Measurements from ENCODE around the gene HSPA1L.
"Not testable (repeated sequence)": the region's sequence is repeated elsewhere in the genome, so short reads cannot be mapped to it uniquely, and the experiment has no call there.

The HSPA1L gene

DNA sequence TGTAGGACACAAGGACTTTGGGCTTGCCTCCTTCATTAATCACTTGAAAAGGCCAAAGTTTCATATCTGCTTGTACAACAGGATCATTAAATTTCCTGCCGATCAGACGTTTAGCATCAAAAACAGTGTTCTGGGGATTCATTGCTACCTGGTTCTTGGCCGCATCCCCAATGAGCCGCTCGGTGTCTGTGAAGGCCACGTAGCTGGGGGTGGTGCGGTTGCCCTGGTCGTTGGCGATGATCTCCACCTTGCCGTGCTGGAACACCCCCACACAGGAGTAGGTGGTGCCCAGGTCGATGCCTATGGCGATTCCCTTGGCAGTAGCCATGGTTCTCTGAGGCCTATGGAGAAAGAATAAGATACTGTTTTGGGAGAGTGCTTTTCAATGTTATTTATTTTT is 3.4 kb downstream of the HSPA1L start:
- DNase-seq, result no peak

DNA sequence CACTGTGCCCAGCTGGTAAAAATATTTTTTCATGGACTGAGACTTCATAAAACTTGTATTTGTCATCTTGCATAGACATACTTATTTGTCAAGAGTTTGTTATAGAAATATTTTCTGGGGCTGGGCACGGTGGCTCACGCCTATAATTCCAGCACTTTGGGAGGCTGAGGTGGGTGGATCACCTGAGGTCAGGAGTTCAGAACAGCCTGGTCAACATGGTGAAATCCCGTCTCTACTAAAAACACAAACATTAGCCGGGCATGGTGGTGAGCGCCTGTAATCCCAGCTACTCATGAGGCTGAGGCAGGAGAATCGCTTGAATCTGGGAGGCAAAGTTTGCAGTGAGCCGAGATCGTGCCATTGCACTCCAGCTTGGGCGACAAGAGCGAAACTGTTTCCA is 6.5 kb downstream of the HSPA1L start:
- not testable (repeated sequence) for DNase-seq

DNA sequence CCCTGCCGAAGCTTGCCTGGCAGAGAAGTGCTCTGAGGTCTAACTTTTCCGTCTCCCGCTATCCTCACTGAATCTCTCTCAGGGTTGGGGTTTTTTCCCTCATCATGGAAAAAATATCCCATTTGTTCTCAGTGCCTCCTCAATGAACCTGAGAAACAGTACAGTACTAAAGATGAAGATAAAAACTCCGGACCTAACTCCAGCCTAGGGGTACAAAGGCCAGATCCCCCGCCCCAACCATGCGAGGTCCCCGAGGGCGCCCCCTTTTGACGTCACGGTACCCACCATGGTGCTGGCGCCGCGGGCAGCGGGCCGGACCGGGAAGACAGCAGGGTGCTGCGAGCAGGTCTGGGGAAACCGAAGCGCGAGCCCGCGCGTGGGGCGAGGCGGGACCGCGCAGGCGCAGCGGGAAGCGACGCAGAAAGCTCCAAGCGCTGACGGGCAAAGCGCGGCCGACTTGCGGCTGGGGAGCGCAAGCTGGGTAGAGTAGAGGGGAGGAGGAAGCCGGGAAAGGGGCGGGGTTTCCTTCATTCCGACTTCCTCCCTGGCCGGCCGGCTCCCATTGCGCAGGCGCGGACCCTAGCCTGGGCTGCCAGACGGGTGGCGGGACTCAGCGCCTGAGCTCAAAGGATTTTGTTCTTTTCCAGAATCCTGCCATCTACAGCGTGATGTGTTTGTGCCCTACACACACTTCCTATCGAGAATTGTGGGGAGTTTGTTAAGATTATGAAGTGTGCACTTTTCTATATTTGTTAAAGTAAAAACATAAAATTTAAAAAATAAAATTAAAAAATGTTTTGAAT is 8.4 kb downstream of the HSPA1L start, which contains the start of gene LSM2:
Gene LSM2, minus strand, starts transcription at position 497 of the 803 bp plus-strand sequence. Its CDS starts 209 bp downstream, at position 288.
- DNase-seq, result peak; percentile 97

DNA sequence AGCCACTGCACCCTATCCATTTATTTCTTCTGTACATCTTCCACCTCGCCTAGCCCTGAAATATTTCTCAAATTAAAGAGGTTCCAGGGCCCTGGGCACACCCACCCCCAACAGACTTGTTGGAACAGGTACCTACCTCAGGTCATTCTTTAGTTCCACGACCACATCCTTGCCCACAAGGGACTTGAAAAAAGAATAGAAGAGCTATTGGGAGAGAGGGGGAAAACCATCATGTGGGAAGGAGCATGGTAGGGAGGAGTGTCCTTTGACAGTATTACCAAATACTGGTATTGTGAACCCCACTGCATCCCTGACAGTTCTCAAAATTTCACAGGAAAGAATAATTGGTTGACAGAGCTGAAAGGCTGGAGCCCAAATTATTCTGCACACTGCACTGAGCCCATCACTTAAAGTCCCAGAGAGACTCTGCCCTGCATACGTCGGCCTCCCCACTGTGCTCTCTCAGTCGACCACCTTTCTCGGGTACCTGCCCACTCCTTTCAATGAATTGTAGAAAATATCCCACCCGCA is 9.1 kb downstream of the HSPA1L start:
- DNase-seq, result no peak

DNA sequence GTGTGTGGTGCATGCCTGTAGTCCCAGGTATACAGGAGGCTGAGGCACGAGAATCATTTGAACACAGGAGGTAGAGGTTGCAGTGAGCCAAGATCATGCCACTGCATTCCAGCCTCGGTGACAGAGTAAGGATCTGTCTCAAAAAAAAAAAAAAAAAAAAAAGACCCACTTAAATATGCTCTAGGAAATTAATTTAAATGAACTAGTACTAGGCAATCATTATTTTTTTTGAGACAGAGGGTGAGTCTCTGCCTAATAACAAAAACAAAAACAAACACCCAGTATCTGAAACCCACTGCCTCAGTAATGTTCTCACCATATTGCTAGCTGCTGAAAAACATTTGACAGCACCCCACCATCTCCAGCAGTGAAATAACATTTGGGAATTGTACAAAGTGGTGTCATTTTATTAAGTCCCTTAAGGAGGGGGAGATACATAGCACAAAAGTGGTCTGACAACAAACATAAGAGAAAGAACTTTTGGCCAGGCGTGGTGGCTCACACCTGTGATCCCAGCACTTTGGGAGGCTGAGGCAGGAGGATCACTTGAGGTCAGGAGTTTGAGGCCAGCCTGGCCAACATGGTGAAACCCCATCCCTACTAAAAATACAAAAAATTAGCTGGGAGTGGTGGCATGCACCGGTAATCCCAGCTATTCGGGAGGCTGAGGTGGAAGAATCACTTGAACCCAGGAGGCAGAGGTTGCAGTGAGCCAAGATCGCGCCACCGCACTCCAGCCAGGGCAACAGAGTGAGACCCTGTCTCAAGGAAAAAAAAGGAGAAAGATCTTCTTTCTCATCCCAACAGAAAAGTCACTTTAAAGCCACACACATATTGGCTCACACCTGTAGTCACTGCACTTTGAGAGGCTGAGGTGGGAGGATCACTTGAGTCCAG is 13.8 kb downstream of the HSPA1L start:
- DNase-seq, result not testable (repeated sequence)

DNA sequence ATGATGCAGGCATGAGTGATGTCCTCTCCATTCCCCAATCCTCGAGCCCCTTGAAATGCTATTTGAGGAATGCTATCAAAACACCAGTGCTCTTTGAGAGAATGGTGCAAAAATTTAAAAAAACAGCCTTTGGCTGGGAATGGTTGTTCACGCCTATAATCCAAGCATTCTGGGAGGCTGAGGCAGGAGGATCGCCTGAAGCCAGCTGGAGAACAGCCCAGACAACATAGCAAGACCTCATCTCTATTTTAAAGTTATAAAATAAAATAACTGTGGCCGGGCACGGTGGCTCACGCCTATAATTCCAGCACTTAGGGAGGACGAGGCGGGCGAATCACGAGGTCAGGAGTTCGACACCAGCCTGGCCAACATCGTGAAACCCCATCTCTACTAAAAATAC is 15.3 kb downstream of the HSPA1L start:
- DNase-seq, result no peak

DNA sequence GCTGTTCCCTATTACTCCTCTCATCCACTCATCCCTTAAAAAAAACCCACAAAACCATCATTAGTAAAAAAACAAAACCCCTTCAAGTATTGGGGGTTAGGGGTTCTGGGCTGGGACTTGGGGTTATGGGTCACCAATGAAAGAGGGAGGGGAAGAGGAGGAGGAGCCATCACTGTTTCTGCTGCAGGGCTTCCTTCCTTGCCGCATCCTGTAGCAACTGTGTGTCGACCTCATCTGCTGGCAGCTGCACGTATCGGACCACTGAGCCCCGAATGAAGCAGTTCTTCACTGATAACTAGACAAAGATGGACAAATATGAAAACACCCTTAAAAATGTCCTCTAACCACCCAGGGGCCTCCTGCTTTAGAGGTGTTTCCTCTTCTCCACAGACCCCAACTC is 17.5 kb downstream of the HSPA1L start:
- peak; percentile 63 for DNase-seq

DNA sequence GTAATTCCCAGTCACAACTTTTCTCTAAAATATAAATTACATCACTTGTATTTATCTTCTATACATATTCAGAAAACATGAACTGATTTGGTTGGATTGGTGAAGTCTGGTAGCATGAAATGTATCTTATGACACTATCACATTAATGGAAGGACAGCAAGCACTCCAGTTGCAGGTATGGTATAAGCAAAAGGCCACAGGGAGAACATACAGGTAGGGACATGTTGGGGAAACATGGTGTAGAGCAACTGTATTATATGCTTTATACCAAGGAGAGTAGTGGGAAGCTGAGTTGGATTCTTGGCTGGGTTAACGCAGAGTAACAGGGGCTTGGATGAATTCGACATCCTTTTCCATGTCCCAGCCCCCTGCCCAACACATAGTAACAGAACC is 18.1 kb downstream of the HSPA1L start:
- no peak for DNase-seq

DNA sequence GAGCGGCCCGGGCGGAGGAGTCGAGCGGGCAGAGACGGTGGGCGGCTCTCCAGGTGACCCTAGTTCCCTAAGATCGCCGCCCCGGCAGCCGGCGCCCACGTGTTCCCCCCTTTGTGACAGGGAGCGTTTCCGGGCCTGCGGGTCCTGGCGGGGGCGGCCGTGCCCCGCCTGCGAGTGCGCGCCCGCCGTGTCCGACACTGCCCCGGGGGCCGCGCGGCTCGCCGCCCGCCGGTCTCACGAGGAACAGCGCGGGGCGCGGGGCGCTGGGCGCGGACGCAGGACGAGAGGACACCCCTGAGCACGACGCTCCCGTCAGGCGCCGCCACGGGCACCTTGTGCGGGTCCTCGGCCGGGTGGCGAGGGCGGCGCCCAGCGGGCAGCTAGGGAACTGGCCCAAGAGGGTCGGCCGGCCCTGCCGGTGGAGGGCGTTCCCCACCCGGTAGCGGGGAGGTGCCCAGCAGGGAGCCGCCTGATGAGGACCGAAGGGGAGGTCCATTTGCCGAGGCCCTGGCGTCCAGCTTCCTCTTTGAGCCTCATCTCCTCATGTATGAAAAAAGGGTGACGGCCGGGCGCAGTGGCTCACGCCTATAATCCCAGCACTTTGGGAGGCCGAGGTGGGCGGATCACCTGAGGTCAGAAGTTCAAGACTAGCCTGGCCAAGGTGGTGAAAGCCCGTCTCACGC is 19.3 kb downstream of the HSPA1L start, which contains the start of gene VARS1:
Gene VARS1, minus strand, starts transcription at position 137 of the 683 bp plus-strand sequence. CDS start 535 bp downstream, outside the sequence.
- peak; percentile 89 for DNase-seq

DNA sequence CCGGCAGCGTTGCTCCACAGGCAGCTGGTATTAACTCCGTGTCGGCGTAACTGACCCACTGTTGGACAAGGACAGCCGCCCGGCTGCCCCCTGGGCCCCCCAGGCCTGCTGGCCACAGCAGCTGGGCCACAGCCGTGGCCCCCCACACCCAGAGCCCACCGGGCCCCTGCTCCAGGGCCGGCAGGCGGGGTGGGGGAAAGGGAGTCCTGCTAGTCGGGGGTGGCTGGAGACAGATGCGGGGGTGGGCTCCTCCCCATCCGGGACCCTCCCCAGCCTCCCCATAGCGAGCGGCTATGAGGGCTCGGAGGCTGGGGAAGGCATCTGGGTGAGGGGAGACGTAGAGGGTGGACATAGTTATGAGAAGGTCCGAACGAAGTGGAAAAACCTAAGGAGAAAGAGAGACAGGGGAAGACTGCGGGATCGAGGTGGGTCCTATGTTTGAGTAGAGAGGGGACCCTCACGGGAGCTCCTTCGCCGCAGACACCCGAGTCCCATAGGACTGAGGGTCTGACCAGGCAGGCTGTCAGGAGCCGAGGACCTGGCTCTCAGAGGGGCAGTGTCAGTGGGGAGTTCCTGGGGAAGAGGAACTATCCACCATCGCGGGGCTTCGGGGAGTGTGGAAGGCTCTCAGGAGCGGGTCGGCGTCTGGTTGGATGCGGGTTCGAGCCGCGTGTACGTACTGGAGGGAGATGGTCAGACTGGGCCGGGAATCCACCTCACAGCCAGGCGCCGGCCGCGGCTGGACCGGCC is 20.0 kb downstream of the HSPA1L start:
- DNase-seq, result no peak

DNA sequence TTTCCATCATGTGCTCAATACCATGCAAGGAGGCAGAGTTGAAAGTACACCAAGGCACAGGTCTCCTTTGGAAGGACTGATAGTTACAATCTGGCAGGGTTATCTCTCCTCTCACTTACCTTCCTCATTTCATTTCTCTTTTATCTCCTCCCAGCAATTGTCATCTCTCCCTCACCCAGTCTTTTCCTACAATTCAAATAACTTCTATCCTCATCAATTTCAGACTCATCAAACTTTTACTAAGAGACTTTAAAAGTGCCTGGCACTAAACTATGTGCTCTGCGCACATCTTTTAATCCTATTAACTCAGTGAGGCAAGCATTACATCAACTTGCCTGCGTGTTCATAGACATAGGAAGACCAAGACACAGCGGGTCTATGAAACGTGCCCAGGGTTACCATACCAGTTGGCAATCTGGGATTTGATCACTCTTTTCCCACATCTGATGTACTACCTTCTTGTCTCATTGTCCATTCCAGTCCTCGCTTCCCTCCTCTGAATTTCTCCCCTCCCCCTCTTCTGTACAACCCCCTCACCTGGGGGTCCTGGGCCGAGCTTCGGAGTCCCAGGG is 20.7 kb downstream of the HSPA1L start:
- no peak for DNase-seq

DNA sequence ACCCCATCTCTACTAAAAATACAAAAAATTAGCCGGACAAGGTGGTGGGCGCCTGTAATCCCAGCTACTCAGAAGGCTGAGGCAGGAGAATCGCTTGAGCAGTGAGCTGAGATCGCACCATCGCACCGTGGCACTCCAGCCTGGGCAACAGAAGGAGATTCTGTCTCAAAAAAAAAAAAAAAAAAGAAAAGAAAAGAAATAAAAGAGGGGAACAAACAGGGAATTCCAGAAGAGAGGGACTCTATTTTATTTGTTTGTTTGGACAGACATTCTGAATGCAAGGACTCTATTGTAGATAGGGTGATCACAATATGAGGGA is 21.2 kb downstream of the HSPA1L start:
- DNase-seq, result not testable (repeated sequence)

DNA sequence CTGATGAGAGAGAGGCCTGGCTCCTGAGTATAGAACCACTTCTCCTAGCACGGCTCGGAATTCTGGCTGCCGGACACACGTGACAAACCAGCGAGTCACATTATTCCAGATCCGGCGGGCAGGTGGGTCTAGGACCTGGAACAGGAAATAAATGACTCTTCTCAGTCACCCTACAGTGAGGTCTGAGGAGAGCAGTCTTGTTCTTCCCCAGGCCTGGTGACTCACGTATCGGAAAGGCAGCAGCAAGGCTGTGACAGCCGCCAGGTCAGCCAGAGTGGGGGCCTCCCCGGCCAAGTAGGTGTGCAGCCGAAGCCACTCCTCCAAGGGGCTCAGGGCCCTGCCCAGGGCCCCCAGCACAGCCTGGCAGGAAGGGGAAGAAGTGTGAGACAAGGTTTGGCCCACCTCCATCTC is 22.3 kb downstream of the HSPA1L start:
- DNase-seq, result no peak

DNA sequence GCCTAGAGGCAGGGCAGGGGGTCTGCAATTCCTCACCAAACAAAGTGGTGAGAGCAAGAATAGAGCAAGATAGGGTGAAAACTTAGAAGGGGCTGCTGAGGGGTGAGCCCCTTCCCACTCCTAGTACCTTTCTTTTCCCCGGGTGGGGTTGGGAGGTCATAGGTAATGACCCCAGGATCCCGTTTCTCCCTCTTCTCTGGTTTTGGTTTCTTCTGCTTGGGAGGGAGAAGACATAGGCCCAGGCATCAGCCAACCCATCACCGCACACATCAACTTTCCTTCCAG is 23.1 kb downstream of the HSPA1L start:
- DNase-seq, result no peak

DNA sequence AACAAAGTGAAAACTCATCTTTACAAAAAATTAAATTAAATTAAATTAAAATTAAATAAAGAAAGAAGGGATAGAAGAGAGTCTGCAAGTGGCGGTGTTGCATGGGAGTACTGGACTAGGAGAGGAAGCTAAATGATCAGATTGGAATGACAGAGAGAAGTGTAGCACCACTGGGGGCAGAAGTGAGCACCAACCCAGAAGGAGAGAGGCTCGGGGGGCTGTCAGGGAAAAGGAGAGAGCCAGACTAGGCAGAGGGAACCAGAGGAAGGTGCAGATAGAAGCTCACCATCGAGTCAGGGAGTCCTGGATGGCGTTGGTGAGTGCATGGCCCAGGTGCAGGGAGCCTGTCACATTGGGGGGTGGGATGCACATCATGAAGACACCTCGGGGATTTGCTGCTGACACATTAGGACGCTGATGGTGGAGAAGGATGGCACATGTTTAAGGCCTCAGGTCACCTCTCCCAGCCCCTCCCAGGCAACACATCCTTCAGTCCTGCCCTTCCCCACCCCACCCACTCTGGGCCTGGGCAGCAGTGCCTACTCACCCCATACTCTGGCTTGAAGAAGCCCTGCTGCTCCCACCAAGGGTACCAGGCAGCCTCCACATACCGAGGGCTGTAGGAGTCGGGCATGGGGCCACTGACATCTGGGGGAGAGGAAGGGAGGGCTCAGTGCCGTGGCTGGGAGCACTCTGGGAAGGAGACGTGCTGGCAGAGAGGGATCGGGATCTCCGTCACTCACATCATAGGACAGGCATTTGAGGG is 23.6 kb downstream of the HSPA1L start:
- peak; percentile 50 for DNase-seq

DNA sequence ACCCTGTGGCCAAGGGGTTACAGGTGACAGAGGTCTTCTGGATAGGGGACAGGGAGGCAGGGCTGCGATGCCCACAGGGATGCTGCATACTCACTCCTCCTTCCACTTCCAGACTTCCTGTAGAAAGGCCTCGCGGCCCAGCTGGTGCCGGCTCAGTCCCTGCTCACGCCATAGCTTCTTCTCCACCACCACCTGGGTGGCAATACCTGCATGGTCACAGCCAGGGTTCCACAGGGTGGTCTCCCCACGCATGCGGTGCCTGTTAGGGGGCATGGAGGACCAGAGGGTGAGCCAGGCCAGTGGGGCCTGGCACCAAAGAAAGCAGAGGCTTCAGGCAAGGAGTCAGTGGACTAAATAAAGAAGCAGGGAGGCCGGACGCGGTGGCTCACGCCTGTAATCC is 29.6 kb downstream of the HSPA1L start:
- DNase-seq, result no peak

DNA sequence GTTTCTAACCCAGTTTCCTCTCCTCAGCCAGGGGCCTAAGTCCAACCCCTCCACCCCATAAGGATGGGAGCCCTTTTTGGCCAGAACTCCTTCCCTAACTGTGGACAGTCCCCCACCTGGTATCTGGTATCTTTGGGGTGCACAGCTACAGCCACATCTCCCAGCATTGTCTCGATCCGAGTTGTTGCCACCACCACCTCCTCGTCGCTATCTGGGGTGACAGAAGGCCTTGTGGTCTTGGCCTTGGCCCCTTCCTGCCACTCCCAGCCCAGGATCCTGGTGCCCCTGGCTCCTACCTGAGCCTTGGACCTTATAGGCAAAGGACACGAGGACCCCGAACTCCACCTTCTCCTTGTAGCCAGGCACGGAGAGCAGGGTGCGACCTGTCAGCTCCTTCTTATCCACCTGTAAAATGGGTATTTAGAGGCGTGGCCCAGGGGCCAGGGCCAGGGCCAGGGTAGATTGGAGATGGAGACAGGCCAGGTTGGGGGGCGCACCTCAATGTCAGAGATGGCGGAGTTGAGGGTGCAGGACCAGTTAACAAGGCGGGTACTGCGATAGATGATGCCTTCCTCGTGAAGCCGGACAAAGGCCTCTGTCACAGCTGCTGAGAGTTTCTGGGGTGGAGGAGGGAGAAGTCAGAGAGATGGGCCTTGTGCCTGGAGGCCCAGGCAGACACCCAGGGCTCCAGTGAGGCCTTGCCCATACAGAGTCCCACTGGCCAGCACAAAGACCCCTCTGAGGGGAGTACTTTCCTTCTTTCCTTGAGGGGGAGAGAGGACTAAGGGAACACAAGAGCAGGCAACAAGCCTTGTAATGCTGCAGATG is 30.8 kb downstream of the HSPA1L start:
- no peak for DNase-seq

DNA sequence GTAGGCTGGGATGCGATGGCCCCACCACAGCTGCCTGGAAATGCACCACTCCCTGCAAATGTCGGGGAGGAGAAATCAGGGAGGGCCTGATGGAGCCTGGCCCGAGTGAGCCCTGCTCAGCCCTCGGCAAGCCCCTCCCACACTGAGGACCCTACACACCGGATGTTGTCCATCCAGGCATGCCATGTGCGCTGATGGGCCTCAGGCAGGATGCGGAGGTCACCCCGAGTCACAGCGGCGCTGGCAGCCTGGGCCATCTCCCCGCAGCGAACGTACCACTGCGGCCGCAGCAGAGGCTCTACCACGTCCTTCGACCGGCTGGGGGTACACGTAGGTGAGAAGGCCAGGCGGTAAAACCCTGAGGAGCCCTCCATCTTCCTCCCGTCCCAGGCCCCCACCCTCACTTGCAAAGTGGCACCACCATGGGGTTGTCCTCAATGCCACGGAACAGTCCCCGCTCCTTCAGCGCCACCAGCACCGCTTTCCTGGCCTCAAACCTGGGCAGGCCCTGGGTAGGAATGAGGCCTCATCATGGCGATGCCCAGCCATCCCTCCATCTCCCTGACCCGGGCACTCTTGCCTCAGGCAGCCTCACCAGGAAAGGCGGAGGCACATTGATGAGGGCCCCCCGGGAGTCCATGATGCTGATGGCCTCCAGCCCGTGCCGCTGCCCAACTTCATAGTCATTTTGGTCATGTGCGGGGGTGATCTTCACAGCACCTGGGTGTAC is 32.8 kb downstream of the HSPA1L start:
- no peak for DNase-seq

DNA sequence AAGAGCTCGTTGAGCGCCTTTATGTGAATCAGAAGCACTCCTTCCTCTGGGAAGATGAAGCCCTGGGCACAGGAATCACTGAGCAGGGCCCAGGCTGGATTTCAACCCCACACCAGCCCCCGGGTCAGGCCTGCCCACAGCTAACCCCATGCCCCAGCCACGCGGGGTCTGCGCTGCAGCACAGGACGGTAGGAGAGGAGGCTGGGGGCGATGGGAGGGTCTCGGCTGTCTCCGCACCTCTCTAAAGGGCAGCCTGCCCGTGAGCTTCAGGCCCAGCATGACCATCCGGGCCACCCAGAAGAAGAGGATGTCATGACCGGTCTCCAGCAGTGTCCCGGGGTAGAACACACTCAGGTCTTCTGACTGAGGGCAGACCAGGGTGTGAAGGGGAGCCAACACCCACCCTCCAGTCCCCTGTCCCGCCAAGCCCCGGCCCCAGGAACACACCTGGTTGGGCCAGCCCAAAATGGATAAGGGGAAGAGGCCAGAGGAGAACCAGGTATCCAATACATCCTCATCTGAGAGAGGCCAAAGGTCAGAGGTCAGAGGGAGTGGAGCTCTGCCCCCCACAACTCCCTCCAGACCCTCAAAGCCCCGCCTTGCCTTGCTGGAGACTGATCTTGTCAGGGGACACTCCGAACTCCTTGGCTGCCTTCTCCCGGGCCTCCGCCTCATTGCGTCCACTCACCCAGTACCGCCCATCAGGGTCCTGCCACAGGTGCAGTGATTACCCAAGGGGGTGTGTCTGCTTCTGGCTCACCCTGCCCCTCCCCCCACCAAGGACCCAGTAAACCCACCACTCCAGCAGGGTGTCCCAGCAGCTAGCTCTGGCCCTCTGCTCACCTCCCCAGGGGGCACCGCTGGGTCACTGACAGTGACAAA is 33.6 kb downstream of the HSPA1L start:
- no peak for DNase-seq
